LoVo (cell line): ENCODE results near the gene TEAD1.

ENCODE experiments used
- DNase-seq: peaks from one replicate; pipeline ENCODE4 v3.0.0-alpha.2; 2016; ENCODE audit warnings: low spot score

The TEAD1 gene

GRCh38 chr11:12673924-12674570 lies at the start of gene TEAD1:
Gene TEAD1 (plus strand): TSS chr11:12674421.
- DNase-seq, result peak; percentile 94

- no peak for DNase-seq
These were observed 49.6 kb upstream of the TEAD1 start for GRCh38 chr11:12624595-12624994.

GRCh38 chr11:12625438-12626071 lies 48.7 kb upstream of the TEAD1 start:
- no peak for DNase-seq

GRCh38 chr11:12626616-12627015 lies 47.6 kb upstream of the TEAD1 start:
- no peak for DNase-seq

GRCh38 chr11:12628314-12628713 lies 45.9 kb upstream of the TEAD1 start:
- DNase-seq, result no peak

GRCh38 chr11:12629601-12630313 lies 44.5 kb upstream of the TEAD1 start:
- no peak for DNase-seq

- DNase-seq, result no peak
These were observed 42.6 kb upstream of the TEAD1 start for GRCh38 chr11:12631651-12632050.

GRCh38 chr11:12634329-12634728 lies 39.9 kb upstream of the TEAD1 start:
- no peak for DNase-seq

- DNase-seq, result no peak
These were observed 37.3 kb upstream of the TEAD1 start for GRCh38 chr11:12636871-12637410.

GRCh38 chr11:12639388-12639787 lies 34.8 kb upstream of the TEAD1 start:
- no peak for DNase-seq

- no peak for DNase-seq
These were observed 33.9 kb upstream of the TEAD1 start for GRCh38 chr11:12640355-12640754.

- DNase-seq, result no peak
These were observed 33.0 kb upstream of the TEAD1 start for GRCh38 chr11:12640926-12641849.

GRCh38 chr11:12642040-12642439 lies 32.2 kb upstream of the TEAD1 start:
- DNase-seq, result no peak

GRCh38 chr11:12642806-12643428 lies 31.3 kb upstream of the TEAD1 start:
- no peak for DNase-seq

GRCh38 chr11:12646478-12646877 lies 27.7 kb upstream of the TEAD1 start:
- no peak for DNase-seq

- DNase-seq, result no peak
These were observed 20.5 kb upstream of the TEAD1 start for GRCh38 chr11:12653729-12654128.

GRCh38 chr11:12655842-12656241 lies 18.4 kb upstream of the TEAD1 start:
- no peak for DNase-seq

- no peak for DNase-seq
These were observed 16.9 kb upstream of the TEAD1 start for GRCh38 chr11:12657336-12657735.

- DNase-seq, result no peak
These were observed 16.2 kb upstream of the TEAD1 start for GRCh38 chr11:12657981-12658380.

GRCh38 chr11:12662101-12662689 lies 12.0 kb upstream of the TEAD1 start:
- no peak for DNase-seq

- DNase-seq, result no peak
These were observed 9.8 kb upstream of the TEAD1 start for GRCh38 chr11:12664385-12664784.
